ENCODE results near the gene RANBP17. TPM values are rescaled to one million over a fixed set of nuclear protein-coding genes. Genes with fewer than 3 reads are reported as not detected.

The RANBP17 gene
- total RNA-seq, 2 donors from 2014 or later = 26.6 to 28.0 TPM

- Histone ChIP-seq H3K27me3 (ENCODE audit: control insufficient read depth, insufficient read depth, low read length, poor library complexity, severe bottlenecking) (no peaks in the 10 kb centered on the region), H3K9me3 (ENCODE audit: control insufficient read depth, low read length) (no peaks in the 10 kb centered on the region), H3K36me3 (ENCODE audit: control insufficient read depth, insufficient read depth, low read length) (no peaks in the 10 kb centered on the region), H3K4me3 (ENCODE audit: low read length) (no peak overlapping the region), H3K9ac (ENCODE audit: extremely low read depth, low read length, poor library complexity, severe bottlenecking) (no peak overlapping the region), H3K27ac (ENCODE audit: low read depth, low read length) (no peak overlapping the region), H3K4me1 (ENCODE audit: control insufficient read depth, insufficient read depth, low read length) (no peaks in the 10 kb centered on the region)
- H3K4me1 Mint-ChIP-seq = no peaks in the 10 kb centered on the region
- H3K36me3 Mint-ChIP-seq (ENCODE audit: low read depth) = no peaks in the 10 kb centered on the region
- H3K27me3 Mint-ChIP-seq (ENCODE audit: insufficient read depth) = no peaks in the 10 kb centered on the region
- 89 to 100% methylated on average over 2 to 4 of the region's 4 CpGs for WGBS, 2 experiments (ENCODE audit: insufficient coverage in 1 of 2, insufficient read length in 1 of 2)
- no peak for DNase-seq
- TF ChIP-seq CTCF (conservative IDR thresholded peaks at IDR 0.05) = no peak
- no peak overlapping the region for H3K4me3 Mint-ChIP-seq
- H3K9me3 Mint-ChIP-seq = no peaks in the 10 kb centered on the region
- no peak overlapping the region for H3K27ac Mint-ChIP-seq
Observed at GRCh38 chr5:171128136-171128535, 266.3 kb downstream of the RANBP17 start.

- WGBS, 2 experiments (ENCODE audit: insufficient coverage in 1 of 2, insufficient read length in 1 of 2) = 86 to 100% methylated on average over 3 to 4 of the region's 5 CpGs
- Histone ChIP-seq H3K9me3 (ENCODE audit: control insufficient read depth, low read length) (no peaks in the 10 kb centered on the region), H3K27ac (ENCODE audit: low read depth, low read length) (no peak overlapping the region), H3K4me3 (ENCODE audit: low read length) (no peak overlapping the region), H3K9ac (ENCODE audit: extremely low read depth, low read length, poor library complexity, severe bottlenecking) (no peak overlapping the region), H3K4me1 (ENCODE audit: control insufficient read depth, insufficient read depth, low read length) (no peaks in the 10 kb centered on the region), H3K27me3 (ENCODE audit: control insufficient read depth, insufficient read depth, low read length, poor library complexity, severe bottlenecking) (no peaks in the 10 kb centered on the region), H3K36me3 (ENCODE audit: control insufficient read depth, insufficient read depth, low read length) (no peaks in the 10 kb centered on the region)
- Mint-ChIP-seq H3K36me3 (ENCODE audit: low read depth) (no peaks in the 10 kb centered on the region), H3K4me3 (no peak overlapping the region), H3K9me3 (no peaks in the 10 kb centered on the region), H3K4me1 (no peaks in the 10 kb centered on the region), H3K27me3 (ENCODE audit: insufficient read depth) (no peaks in the 10 kb centered on the region), H3K27ac (no peak overlapping the region)
- TF ChIP-seq CTCF (conservative IDR thresholded peaks at IDR 0.05) = peak; percentile 46
- DNase-seq = peak; percentile 57
Observed at GRCh38 chr5:171129308-171129707, 267.5 kb downstream of the RANBP17 start.

GRCh38 chr5:171131497-171131896 lies 269.7 kb downstream of the RANBP17 start:
- H3K9me3 Mint-ChIP-seq = no peaks in the 10 kb centered on the region
- Histone ChIP-seq H3K4me3 (ENCODE audit: low read length) (no peak overlapping the region), H3K27ac (ENCODE audit: low read depth, low read length) (no peak overlapping the region), H3K4me1 (ENCODE audit: control insufficient read depth, insufficient read depth, low read length) (no peaks in the 10 kb centered on the region), H3K27me3 (ENCODE audit: control insufficient read depth, insufficient read depth, low read length, poor library complexity, severe bottlenecking) (no peaks in the 10 kb centered on the region), H3K9ac (ENCODE audit: extremely low read depth, low read length, poor library complexity, severe bottlenecking) (no peak overlapping the region), H3K36me3 (ENCODE audit: control insufficient read depth, insufficient read depth, low read length) (no peaks in the 10 kb centered on the region), H3K9me3 (ENCODE audit: control insufficient read depth, low read length) (no peaks in the 10 kb centered on the region)
- TF ChIP-seq CTCF (conservative IDR thresholded peaks at IDR 0.05) = no peak
- H3K27ac Mint-ChIP-seq = no peak overlapping the region
- H3K27me3 Mint-ChIP-seq (ENCODE audit: insufficient read depth) = no peaks in the 10 kb centered on the region
- no peaks in the 10 kb centered on the region for H3K4me1 Mint-ChIP-seq
- DNase-seq = no peak
- H3K4me3 Mint-ChIP-seq = no peak overlapping the region
- no peaks in the 10 kb centered on the region for H3K36me3 Mint-ChIP-seq (ENCODE audit: low read depth)
